HS-27A (cell line): ENCODE results near the gene PRKCG.
A peak's percentile ranks its signal among the peaks of the same experiment; 100 is the strongest.
"Not testable (repeated sequence)": the region's sequence is repeated elsewhere in the genome, so short reads cannot be mapped to it uniquely, and the experiment has no call there.

Experiments
- DNase-seq: peaks from one replicate; pipeline ENCODE4 v3.0.0-alpha.2; 2012; ENCODE audit warnings: low read depth, missing footprints

The PRKCG gene

GRCh38 chr19:53881482-53882390 is at the start of gene PRKCG:
Gene PRKCG, plus strand, starts transcription at chr19:53882197. Its CDS starts 298 bp downstream, at chr19:53882495.
- no peak for DNase-seq

- DNase-seq, result not testable (repeated sequence)
Observed at GRCh38 chr19:53832861-53833260, 49.1 kb upstream of the PRKCG start.

- not testable (repeated sequence) for DNase-seq
Observed at GRCh38 chr19:53838446-53838845, 43.6 kb upstream of the PRKCG start.

GRCh38 chr19:53840241-53840640 is 41.8 kb upstream of the PRKCG start:
- DNase-seq, result not testable (repeated sequence)

DNA sequence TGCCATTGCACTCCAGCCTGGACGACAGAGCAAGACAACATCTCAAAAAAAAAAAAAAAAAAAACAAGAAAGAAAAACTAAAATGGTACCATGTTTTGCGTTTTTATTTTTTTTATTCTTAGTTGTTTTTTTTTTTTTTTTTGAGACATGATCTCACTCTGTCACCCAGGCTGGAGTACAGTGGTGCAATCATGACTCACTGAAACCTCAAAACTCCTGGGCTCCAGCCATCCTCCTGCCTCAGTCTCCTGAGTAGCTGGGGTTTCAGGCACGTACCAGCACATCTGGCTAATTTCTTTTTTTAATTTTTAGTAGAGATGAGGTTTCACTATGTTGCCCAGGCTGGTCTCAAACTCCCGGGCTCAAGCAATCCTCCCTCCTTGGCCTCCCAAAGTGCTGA is 41.1 kb upstream of the PRKCG start:
- DNase-seq, result peak; percentile 66

GRCh38 chr19:53844849-53845246 is 37.1 kb upstream of the PRKCG start:
- no peak for DNase-seq

- no peak for DNase-seq
Observed at GRCh38 chr19:53847555-53847954, 34.4 kb upstream of the PRKCG start.

DNA sequence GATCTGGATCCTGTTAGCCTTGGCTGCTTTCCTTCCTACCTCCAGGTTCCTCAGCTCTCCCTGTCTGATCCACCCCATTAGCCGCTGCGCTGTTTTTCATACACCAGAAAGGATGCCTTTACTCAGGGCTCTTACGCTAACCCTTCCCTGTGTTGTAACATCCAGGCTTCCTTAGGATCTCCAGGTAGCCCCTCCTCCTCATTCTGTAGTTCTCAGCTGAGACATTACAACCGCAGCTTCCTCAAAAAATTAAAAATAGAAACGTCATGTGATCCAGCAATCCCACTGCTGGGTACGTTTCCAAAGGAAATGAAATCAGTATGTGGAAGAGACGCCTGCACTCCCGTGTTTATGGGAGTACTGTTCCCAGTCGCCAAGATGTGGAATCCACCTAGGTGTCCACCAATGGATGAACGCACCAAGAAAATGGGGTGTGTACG is 32.7 kb upstream of the PRKCG start:
- no peak for DNase-seq

DNA sequence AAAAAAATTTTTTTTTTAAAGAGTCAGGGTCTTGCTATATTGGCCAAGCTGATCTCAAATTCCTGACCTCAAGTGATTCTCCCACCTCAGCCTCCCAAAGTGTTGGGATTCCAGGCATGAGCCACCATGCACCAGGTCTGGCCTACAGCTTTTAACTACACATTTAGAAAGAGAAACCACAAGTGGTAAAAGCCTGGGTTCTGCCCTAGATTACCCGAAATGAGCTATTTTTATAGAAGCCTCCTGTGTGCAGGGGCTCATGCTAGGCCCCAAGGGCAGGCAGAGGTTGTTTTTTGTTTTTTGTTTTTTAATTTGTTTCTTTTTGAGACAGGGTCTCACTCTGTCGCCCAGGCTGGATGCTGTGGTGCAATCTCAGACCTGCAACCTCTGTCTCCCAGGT is 28.3 kb upstream of the PRKCG start:
- DNase-seq, result no peak

DNA sequence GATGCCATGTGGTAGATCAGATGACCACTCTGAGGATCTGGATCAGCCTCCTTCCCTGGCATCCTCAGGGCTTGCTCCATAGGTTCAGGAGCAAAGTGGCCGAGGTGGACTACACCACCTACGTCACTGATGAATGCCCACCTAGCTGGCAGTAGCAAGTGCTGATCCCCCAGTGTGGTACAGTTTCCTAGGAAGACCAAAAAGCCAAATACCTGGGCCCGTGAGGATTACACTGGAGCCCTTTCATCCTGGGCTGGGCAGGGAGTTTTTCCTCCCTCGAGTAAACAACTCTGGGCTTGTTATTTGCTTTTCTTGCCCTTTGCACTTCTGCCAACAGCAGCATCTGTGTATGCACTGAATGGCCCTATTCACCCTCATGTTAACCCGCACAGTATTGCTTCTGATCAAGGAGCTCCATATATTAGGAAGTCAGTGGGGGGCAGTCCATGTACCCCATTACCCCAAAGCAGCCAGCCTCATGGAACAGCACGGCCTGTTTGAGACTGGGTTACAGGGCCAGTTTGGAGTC is 17.6 kb upstream of the PRKCG start:
- no peak for DNase-seq

GRCh38 chr19:53865523-53865917 is 16.5 kb upstream of the PRKCG start:
- DNase-seq, result no peak

DNA sequence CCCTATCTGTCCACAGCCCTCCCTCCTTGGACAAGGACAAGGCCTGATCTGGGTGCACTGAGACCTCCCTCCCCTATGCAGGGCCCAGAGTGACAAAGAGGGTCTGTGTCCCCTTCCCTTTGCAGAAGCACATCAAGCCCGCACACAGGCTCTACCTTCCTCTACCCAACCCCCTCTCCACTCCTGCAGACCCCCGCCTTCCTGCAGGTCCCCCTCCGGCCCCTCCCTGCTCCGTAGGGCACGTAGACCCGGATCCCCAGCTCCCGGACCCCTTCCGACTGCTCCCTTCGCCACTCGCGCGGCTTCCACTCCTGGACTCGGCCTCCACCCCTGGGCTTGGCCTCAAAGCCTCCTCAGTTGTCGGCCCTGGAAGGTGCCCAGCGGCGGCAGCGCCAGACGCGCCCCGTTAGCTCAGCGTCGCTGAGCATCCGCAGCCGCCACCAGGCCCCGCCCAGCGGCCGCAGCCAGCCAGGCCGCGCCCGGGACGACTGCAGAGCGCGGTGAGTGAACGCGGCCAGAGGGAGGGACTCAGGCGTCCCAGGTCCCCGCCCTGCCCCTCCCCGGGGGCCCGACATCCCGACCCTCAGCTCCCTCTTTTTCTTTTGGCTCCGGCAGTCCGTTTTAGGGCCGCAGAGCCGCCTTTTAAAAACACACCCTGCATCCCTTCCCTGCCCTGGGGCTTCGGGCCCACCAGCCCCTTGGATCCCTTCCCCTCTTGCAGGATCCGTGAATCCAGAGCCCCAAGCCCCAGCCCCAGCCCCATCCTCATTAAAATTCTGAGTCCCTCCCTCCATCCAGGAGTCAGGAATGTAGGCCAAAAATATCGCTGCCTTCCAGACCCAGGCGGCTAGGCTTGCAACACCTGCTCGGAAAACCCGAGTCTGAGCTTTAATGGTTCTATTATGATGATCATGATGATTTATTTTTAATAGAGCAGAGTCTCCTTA is 15.8 kb upstream of the PRKCG start:
- no peak for DNase-seq

DNA sequence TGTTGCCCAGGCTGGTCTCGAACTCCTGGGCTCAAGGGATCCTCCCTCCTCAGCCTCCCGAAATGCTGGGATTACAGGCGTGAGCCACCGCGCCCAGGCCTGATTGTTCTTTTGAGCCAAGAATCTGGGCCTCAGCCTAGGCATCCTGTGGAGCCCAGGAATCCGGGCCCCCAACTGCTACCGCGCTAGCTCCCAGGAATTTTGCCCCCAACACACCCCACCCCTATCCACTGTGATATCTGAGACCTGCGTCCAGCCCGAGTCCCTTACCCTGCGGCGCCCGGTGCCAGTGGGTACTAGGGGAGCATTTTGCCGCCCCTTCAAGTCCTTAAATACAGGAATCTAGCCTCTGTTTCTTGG is 15.2 kb upstream of the PRKCG start:
- no peak for DNase-seq

DNA sequence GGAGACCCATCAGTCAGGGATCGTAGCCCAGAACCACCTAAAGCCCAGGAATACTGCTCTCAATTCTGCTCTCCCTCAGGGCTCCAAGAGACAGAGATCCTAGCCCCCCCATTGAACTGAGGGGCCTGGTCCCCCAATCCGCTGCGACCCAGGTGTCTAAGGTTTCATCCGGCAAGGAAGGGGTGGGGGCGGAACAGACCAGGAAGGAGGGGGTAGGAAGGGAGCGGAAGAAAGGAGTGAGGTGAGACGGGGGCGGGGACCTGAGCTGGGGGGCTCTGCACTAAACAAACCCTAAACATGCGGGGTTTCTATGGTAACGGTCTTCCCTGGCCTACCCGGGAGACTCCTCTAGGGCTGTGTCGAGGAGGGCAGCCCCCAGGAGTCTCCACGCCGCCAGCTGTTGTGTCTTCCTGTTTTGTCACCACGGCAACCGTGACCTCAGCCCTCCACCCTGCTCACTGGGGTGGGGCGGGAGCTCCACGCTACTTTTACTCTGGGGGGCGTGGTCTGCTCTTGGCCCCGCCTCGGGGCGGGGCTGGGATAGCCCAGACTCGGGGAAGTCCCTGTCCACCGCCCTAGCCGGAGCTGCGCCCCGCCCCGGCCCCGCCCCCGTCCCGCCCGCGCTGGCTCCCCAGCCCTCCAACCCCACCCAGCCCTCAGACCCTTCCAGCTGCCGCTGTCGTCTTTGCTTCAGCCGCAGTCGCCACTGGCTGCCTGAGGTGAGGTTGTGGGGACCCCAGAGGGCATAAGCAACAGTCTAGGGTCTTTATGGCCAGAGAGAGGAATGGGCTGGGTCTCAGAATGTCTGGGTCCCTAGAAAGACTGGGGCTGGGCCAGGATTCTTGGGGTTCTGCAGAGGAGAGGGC is 14.5 kb upstream of the PRKCG start, which contains the start of gene MYADM:
Gene MYADM, plus strand, starts transcription at position 659 of the 866 bp plus-strand sequence. CDS start 5,647 bp downstream, outside the sequence.
- peak; percentile 98 for DNase-seq

DNA sequence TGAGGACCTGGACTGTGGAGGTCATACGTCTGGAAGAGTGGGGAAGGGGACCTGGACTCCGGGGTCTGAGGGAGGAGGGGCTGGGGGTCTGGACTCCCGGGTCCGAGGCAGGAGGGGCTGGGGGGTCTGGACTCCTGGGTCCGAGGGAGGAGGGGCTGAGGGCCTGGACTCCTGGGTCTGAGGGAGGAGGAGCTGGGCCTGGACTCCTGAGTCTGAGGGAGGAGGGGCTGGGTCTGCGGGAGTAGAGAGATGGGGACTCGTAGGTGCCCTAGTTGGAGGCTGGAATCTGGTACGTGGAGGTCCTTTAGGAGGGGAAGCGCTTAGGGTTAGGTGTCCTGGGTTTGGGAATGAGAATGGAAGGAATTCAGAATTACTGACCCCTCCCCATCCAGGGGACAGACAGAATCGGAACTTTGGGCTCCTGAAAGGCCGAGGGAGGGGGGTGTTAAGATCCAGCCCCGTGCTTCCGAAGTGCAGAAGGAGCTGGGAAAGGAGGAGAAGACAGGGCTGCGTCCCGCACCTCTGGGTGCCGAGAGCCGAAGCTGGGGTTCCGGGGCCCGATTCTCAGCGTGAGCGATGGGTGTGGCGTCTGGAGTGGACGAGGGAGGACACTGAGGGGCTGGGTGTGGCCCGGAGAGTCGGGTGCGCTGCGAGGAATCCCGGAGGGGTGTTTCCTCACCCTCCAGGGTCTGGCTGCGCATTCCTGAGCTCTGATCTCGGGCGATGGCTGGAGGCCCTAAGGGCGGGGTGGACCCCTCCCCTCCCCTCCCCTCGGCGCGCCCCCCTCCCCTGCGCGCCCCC is 13.7 kb upstream of the PRKCG start:
- DNase-seq, result peak; percentile 64

DNA sequence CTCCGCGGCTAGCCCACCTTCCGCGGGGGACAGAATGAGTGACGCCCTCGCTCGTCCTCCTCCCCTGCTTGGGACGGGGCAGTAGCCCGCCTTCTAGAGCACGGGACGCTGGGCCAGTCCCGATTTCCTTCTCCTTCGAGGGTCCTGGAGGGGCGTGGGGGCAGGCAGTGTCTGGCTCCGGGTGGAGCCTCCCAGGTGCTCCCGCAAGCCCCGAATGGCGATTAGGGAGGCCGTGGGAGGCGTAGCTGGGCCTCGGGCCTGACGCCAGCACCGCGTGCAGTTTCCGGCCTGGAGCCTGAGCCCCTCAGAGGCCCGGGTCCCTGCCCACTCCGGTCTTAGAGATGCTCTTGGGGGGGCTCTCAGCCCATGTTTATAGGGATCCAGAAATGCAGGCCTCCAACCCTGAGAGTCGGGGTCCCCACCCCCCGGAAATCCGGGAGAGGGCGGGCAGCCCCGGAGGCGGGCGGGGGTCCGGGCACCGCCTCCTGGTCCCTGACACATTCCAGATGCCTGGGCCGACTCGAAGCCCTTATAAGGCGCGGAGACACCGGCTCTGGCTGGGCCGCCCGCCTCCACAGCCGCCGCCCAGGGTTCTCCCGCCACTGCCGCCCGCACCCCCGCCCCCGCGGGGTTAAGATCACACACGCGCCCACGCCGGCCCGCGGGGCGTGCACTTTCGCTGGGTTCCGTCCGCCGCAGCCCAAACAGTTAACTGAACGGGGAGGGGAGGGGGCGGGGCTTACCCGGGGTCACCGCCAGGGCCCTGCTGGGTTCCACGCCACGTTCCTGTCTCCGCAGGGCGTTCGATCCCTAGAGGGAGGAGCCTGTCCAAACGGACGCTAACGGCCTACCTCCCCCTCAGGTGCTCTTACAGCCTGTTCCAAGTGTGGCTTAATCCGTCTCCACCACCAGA is 12.8 kb upstream of the PRKCG start:
- DNase-seq, result peak; percentile 87

- DNase-seq, result not testable (repeated sequence)
Observed at GRCh38 chr19:53869805-53870484, 12.1 kb upstream of the PRKCG start.

DNA sequence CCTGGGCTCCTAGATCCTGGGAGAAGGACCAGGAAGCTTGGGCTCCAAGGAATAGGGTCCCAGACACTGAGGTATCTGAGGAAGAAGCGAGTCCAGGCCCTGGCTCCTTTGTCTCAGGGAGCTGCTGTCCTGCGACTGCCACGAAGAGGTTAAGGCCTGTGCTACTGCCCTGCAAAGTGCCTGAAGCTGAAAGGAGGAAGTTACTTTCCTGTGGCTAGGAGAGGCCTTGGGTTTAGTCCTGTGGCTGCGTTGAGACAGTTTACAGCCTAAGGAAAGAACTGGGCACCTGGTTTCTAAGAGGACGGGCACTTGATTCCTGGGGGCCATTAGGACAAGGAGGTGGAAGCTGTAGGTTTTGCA is 11.5 kb upstream of the PRKCG start:
- no peak for DNase-seq

GRCh38 chr19:53871454-53871853 is 10.5 kb upstream of the PRKCG start:
- no peak for DNase-seq
